H1 (cell line): ENCODE data around the gene ATXN3. TPM values are rescaled to one million over a fixed set of nuclear protein-coding genes. Genes with fewer than 3 reads are reported as not detected.

Source experiments
- CTCF ChIA-PET: fragments of 300-600 bp; sonication (Branson Sonifier 250); formaldehyde crosslinking; loops from one replicate; lab custom pipeline; 2021; ENCODE audit not compliant: partially characterized antibody; lab: Charles Lee
- POLR2A ChIA-PET: fragments of 300-600 bp; sonication (Branson Sonifier 250); formaldehyde crosslinking; loops from one replicate; lab custom pipeline; 2021; ENCODE audit warnings: inconsistent platforms; ENCODE audit not compliant: partially characterized antibody; lab: Charles Lee
- DNase-seq, 2 experiments: peaks; one replicate each; pipeline versions ENCODE4 v3.0.0 to v3.0.0-alpha.2; 2010 to 2022; ENCODE audit warnings: low spot score in 2 of 2, low read depth in 1 of 2, mixed read lengths in 1 of 2
- FAIRE-seq: peaks from 2 replicates; lab custom pipeline; 2011; peaks lifted over from hg19 to GRCh38; lab: Jason Lieb, UNC
- H2AFZ ChIP-seq: 2 replicates; pipeline ENCODE4 v1.8.1; 2012; ENCODE audit warnings: low read length, inconsistent platforms
- H2AK5ac ChIP-seq: 2 replicates; pipeline ENCODE4 v1.6.1; 2013; ENCODE audit warnings: low read depth, low read length
- H2BK120ac ChIP-seq: replicated peaks from 2 replicates; pipeline ENCODE3; 2013; ENCODE audit warnings: low read depth, low read length, inconsistent platforms
- H2BK12ac ChIP-seq: 2 replicates; pipeline ENCODE4 v1.6.1; 2013; ENCODE audit warnings: low read depth, low read length
- H2BK15ac ChIP-seq: 2 replicates; pipeline ENCODE4 v1.6.1; 2013; ENCODE audit warnings: low read length
- H2BK20ac ChIP-seq: 2 replicates; pipeline ENCODE4 v1.6.1; 2013; ENCODE audit warnings: low read length
- H2BK5ac ChIP-seq: 2 replicates; pipeline ENCODE4 v1.6.1; 2013; ENCODE audit warnings: low read depth, low read length
- H3K14ac ChIP-seq: 2 replicates; pipeline ENCODE4 v1.6.1; 2013; ENCODE audit warnings: inconsistent platforms; ENCODE audit not compliant: insufficient read length
- H3K18ac ChIP-seq: 2 replicates; pipeline ENCODE4 v1.6.1; 2013; ENCODE audit warnings: low read length; ENCODE audit errors: extremely low read depth
- H3K23ac ChIP-seq: 2 replicates; pipeline ENCODE4 v1.6.1; 2013; ENCODE audit warnings: inconsistent platforms; ENCODE audit not compliant: insufficient read length
- H3K23me2 ChIP-seq: 2 replicates; pipeline ENCODE4 v1.6.1; 2013; ENCODE audit warnings: low read depth, low read length
- H3K27ac ChIP-seq: 2 replicates; pipeline ENCODE4 v1.6.1; 2011; ENCODE audit warnings: low read depth, low read length, inconsistent platforms
- H3K27me3 ChIP-seq, 4 experiments: replicated peaks in 1 of 4; 1 replicate in 1 of 4; 2 replicates in 3 of 4; pipeline versions ENCODE4 v1.6.1 to v1.8.1; 2011 to 2013; ENCODE audit warnings: low read length in 3 of 4, mild to moderate bottlenecking in 3 of 4, inconsistent platforms in 2 of 4, mixed read lengths in 2 of 4, moderate library complexity in 1 of 4; ENCODE audit not compliant: control insufficient read depth in 3 of 4, insufficient read depth in 3 of 4; ENCODE audit errors: extremely low read depth in 1 of 4
- H3K36me3 ChIP-seq, 4 experiments: 2 replicates each; pipeline versions ENCODE4 v1.6.1 to v1.8.1; 2011 to 2013; ENCODE audit warnings: mild to moderate bottlenecking in 4 of 4, low read length in 3 of 4, moderate library complexity in 2 of 4, control low read depth in 1 of 4, inconsistent platforms in 1 of 4; ENCODE audit not compliant: insufficient read depth in 4 of 4, control insufficient read depth in 2 of 4
- H3K4ac ChIP-seq: replicated peaks from 2 replicates; pipeline ENCODE3; 2013; ENCODE audit warnings: low read length, low read depth, mixed read lengths, inconsistent platforms; ENCODE audit not compliant: insufficient read length
- H3K4me1 ChIP-seq, 4 experiments: replicated peaks in 1 of 4; 1 replicate in 1 of 4; 2 replicates in 3 of 4; pipeline versions ENCODE4 v1.6.1 to v1.8.1; 2011 to 2013; ENCODE audit warnings: low read length in 3 of 4, inconsistent platforms in 2 of 4, mixed read lengths in 1 of 4; ENCODE audit not compliant: insufficient read depth in 4 of 4, control insufficient read depth in 3 of 4
- H3K4me2 ChIP-seq, 2 experiments: 2 replicates each; pipeline versions ENCODE4 v1.6.1 to v1.8.1; 2011 to 2013; ENCODE audit warnings: low read depth in 2 of 2, low read length in 2 of 2, control low read depth in 1 of 2, inconsistent platforms in 1 of 2, mild to moderate bottlenecking in 1 of 2; ENCODE audit not compliant: insufficient read depth in 1 of 2
- H3K4me3 ChIP-seq, 4 experiments: fragments of 200-600, 300-600 bp in 1 of 4; sonication (generic), shearing (Covaris generic), sonication (Bioruptor Twin) in 1 of 4; 2 replicates each; pipeline versions ENCODE4 v1.5.1 to v1.8.1; 2011 to 2016; ENCODE audit warnings: low read length in 4 of 4, low read depth in 3 of 4, control low read depth in 2 of 4, inconsistent platforms in 2 of 4, mild to moderate bottlenecking in 2 of 4, mixed read lengths in 1 of 4, moderate library complexity in 1 of 4; ENCODE audit not compliant: insufficient read depth in 2 of 4; ENCODE audit errors: extremely low read depth in 1 of 4
- H3K56ac ChIP-seq: replicated peaks from 2 replicates; pipeline ENCODE3; 2013; ENCODE audit warnings: low read depth, mild to moderate bottlenecking, mixed read lengths, low read length, inconsistent platforms; ENCODE audit not compliant: insufficient read length
- H3K79me1 ChIP-seq: 2 replicates; pipeline ENCODE4 v1.6.1; 2013; ENCODE audit warnings: low read depth, low read length, control low read depth
- H3K79me2 ChIP-seq, 2 experiments: 2 replicates each; pipeline versions ENCODE4 v1.6.1 to v1.8.1; 2012 to 2013; ENCODE audit warnings: low read length in 2 of 2, mild to moderate bottlenecking in 2 of 2, inconsistent platforms in 1 of 2; ENCODE audit not compliant: insufficient read depth in 2 of 2, control insufficient read depth in 1 of 2
- H3K9ac ChIP-seq, 4 experiments: replicated peaks in 1 of 4; 1 replicate in 1 of 4; 2 replicates in 3 of 4; pipeline versions ENCODE4 v1.6.1 to v1.8.1; 2011 to 2013; ENCODE audit warnings: low read depth in 3 of 4, low read length in 3 of 4, control low read depth in 2 of 4, mild to moderate bottlenecking in 2 of 4, moderate library complexity in 2 of 4, inconsistent platforms in 1 of 4; ENCODE audit errors: extremely low read depth in 1 of 4
- H3K9me3 ChIP-seq, 2 experiments: 2 replicates each; pipeline versions ENCODE4 v1.6.1 to v1.8.1; 2012 to 2013; ENCODE audit warnings: mild to moderate bottlenecking in 2 of 2, moderate library complexity in 2 of 2, control low read depth in 1 of 2, inconsistent platforms in 1 of 2, low read depth in 1 of 2, low read length in 1 of 2, mixed read lengths in 1 of 2; ENCODE audit not compliant: insufficient read depth in 2 of 2
- H4K20me1 ChIP-seq, 2 experiments: replicated peaks in 1 of 2; 2 replicates each; pipeline versions ENCODE3 to v1.8.1; 2011 to 2013; ENCODE audit warnings: inconsistent platforms in 2 of 2, low read length in 2 of 2, mild to moderate bottlenecking in 1 of 2; ENCODE audit not compliant: insufficient read depth in 2 of 2, control insufficient read depth in 1 of 2
- H4K5ac ChIP-seq: 2 replicates; pipeline ENCODE4 v1.6.1; 2013; ENCODE audit warnings: low read length, low read depth, mixed read lengths, inconsistent platforms; ENCODE audit not compliant: insufficient read length
- H4K8ac ChIP-seq: 2 replicates; pipeline ENCODE4 v1.8.0; 2013; ENCODE audit warnings: mild to moderate bottlenecking, moderate library complexity, low read length, inconsistent platforms; ENCODE audit not compliant: insufficient read depth; ENCODE audit errors: extremely low read depth
- H4K91ac ChIP-seq: replicated peaks from 2 replicates; pipeline ENCODE3; 2013; ENCODE audit warnings: low read length, mixed read lengths, inconsistent platforms; ENCODE audit not compliant: insufficient read length
- ASH2L ChIP-seq: fragments of 200-600, 300-600 bp; sonication (generic); IDR thresholded peaks from one replicate; pipeline ENCODE4 v1.7.1; 2017; ENCODE audit warnings: low read length
- BACH1 ChIP-seq: IDR thresholded peaks from 2 replicates; pipeline ENCODE4 v1.6.1; 2012; ENCODE audit warnings: low read length, improper control_type of control experiment
- CREB1 ChIP-seq: IDR thresholded peaks from 2 replicates; pipeline ENCODE4 v1.6.1; 2012; ENCODE audit warnings: inconsistent platforms
- JUN ChIP-seq: IDR thresholded peaks from 2 replicates; pipeline ENCODE4 v1.6.1; 2011; ENCODE audit warnings: low read depth, mild to moderate bottlenecking, improper control_type of control experiment, low read length
- MAFK ChIP-seq: IDR thresholded peaks from 2 replicates; pipeline ENCODE4 v1.6.1; 2012; ENCODE audit warnings: low read depth, mild to moderate bottlenecking, improper control_type of control experiment, low read length
- NANOG ChIP-seq: IDR thresholded peaks from 2 replicates; pipeline ENCODE4 v1.6.1; 2011; ENCODE audit warnings: low read length, low read depth, mild to moderate bottlenecking, inconsistent platforms; ENCODE audit not compliant: insufficient read depth, poor library complexity, severe bottlenecking
- NRF1 ChIP-seq: IDR thresholded peaks from 2 replicates; pipeline ENCODE4 v1.6.1; 2011; ENCODE audit warnings: mild to moderate bottlenecking, low read depth, low read length, improper control_type of control experiment
- PHF8 ChIP-seq: fragments of 200-600 bp; sonication (generic); conservative IDR thresholded peaks from 2 replicates; pipeline ENCODE4 v1.7.1; 2012; ENCODE audit warnings: low read depth, mild to moderate bottlenecking, inconsistent platforms, low read length, moderate library complexity
- POLR2A ChIP-seq, 2 experiments: IDR thresholded peaks; 1 replicate in 1 of 2; 2 replicates in 1 of 2; pipeline ENCODE4 v1.6.1; 2011; ENCODE audit warnings: low read depth in 2 of 2, low read length in 2 of 2, mild to moderate bottlenecking in 2 of 2; ENCODE audit errors: control extremely low read depth in 1 of 2
- POLR2AphosphoS5 ChIP-seq: IDR thresholded peaks from 2 replicates; pipeline ENCODE4 v1.6.1; 2011; ENCODE audit warnings: low read depth, low read length
- SP2 ChIP-seq: IDR thresholded peaks from 2 replicates; pipeline ENCODE4 v1.6.1; 2012; ENCODE audit warnings: mild to moderate bottlenecking, low read length, inconsistent platforms
- TCF12 ChIP-seq: IDR thresholded peaks from 2 replicates; pipeline ENCODE4 v1.6.1; 2011; ENCODE audit warnings: low read depth, mild to moderate bottlenecking, low read length
- USF2 ChIP-seq: IDR thresholded peaks from 2 replicates; pipeline ENCODE4 v1.6.1; 2011; ENCODE audit warnings: low read length, improper control_type of control experiment
- WGBS, 2 experiments: shearing (Covaris generic) in 1 of 2; methylation state at CpG; one replicate each; pipeline versions ENCODE4 v1.1.6 to v1.1.7; 2013 to 2015; ENCODE audit warnings: low lambda C conversion rate in 2 of 2, mixed read lengths in 2 of 2, inconsistent platforms in 1 of 2, low coverage in 1 of 2, missing lambda C conversion rate in 1 of 2; ENCODE audit not compliant: insufficient replicate concordance in 2 of 2, insufficient coverage in 1 of 2, insufficient read length in 1 of 2; ENCODE audit errors: extremely low coverage in 1 of 2, missing lambda C conversion rate in 1 of 2; 5-methylcytosine and 5-hydroxymethylcytosine counted together
- polyA plus RNA-seq, 7 experiments: library from polyadenylated mRNA; depleted of rRNA in 3 of 7; stranded (reverse) in 5 of 7; unstranded in 2 of 7; fragments of >200 nt in 5 of 7; fragments of 200-250 nt in 2 of 7; gene quantifications; 1 replicate in 5 of 7; 2 replicates in 1 of 7; 4 replicates in 1 of 7; pipeline versions ENCODE4 v1.2.1 to v1.2.3, GENCODE V29; 2011 to 2013; ENCODE audit warnings: missing spikeins in 2 of 7, mixed read lengths in 2 of 7
- total RNA-seq: library from RNA; stranded (reverse); fragmentation: NEBNext Ultra II Directional; extraction: Animal tissue kit (Norgen Biotek cat#: 25700); gene quantifications from 2 replicates; pipeline ENCODE4 v1.2.1, GENCODE V29; 2021

Gene ATXN3
- total and polyA plus RNA-seq, 2 of the 8 experiments (the other 6 are each of a cell fraction or from before 2014, with no cell fraction given), result 8.8 to 37.2 TPM

- Histone ChIP-seq H3K4ac (no peak overlapping the region), H2BK120ac (no peak overlapping the region), H3K23ac (no peak overlapping the region), H3K18ac (no peak overlapping the region), H3K36me3 (peaks cover 20 to 57% (median 33%) of the 10 kb centered on the region in 4 experiments), H3K27ac (no peak overlapping the region), H2AK5ac (no peak overlapping the region), H3K56ac (no peak overlapping the region), H2BK15ac (no peak overlapping the region), H3K14ac (no peak overlapping the region), H3K79me1 (no peaks in the 10 kb centered on the region), H3K79me2 (no peaks in the 10 kb centered on the region), H2BK5ac (no peak overlapping the region), H3K9ac (no peak overlapping the region), H3K4me1 (no peaks in the 10 kb centered on the region), H2BK20ac (no peak overlapping the region), H3K4me3 (no peak overlapping the region), H4K5ac (no peak overlapping the region), H3K23me2 (no peaks in the 10 kb centered on the region), H3K27me3 (no peaks in the 10 kb centered on the region), H3K9me3 (no peaks in the 10 kb centered on the region), H4K91ac (no peak overlapping the region), H2BK12ac (no peak overlapping the region), H4K20me1 (no peaks in the 10 kb centered on the region), H4K8ac (no peak overlapping the region), H2AFZ (no peak overlapping the region), H3K4me2 (no peak overlapping the region)
- DNase-seq (no peak), FAIRE-seq (no peak)
- POLR2A ChIA-PET, result interaction anchor here (0.7 to 1.1 kb wide), 2 partner anchors 33 to 47 kb away, joined by 3 to 4 read pairs; partner anchors contain the start of genes CPSF2 and NDUFB1
- WGBS, 2 experiments, result 84% methylated on average over 3 of the region's 3 CpGs; no CpG with 5 or more reads in 1 of the 2 experiments
- CTCF ChIA-PET, result interaction anchor here (0.7 to 1.3 kb wide), 3 partner anchors 25 to 867 kb away, joined by 3 to 4 read pairs (median 3); no protein-coding TSS in a partner anchor
- TF ChIP-seq POLR2A (IDR thresholded peaks at IDR 0.05; ENCODE audit: control extremely low read depth in 1 of 2, low read depth in 2 of 2, low read length in 2 of 2) (no peak), PHF8 (no peak), TCF12 (no peak), NRF1 (no peak), USF2 (no peak), CREB1 (no peak), NANOG (no peak), POLR2AphosphoS5 (no peak), JUN (no peak), SP2 (no peak), ASH2L (no peak), MAFK (no peak), BACH1 (no peak)
Observed at GRCh38 chr14:92154283-92154942, 48.0 kb upstream of the ATXN3 start.
